Epithelial cell of proximal tubule (primary cell): ENCODE data around the gene CATSPERB. TPM values are rescaled to one million over a fixed set of nuclear protein-coding genes. Genes with fewer than 3 reads are reported as not detected.

Source experiments
- DNase-seq: peaks from one replicate; pipeline ENCODE4 v3.0.0-alpha.2; 2011; ENCODE audit warnings: low read depth
- H3K4me3 ChIP-seq: 2 replicates; pipeline ENCODE4 v1.5.1; 2011; ENCODE audit warnings: low read depth, mild to moderate bottlenecking, low read length
- CTCF ChIP-seq: conservative IDR thresholded peaks from 2 replicates; pipeline ENCODE4 v1.5.1; 2012; ENCODE audit warnings: low read depth, mild to moderate bottlenecking, low read length
- total RNA-seq: library from RNA; depleted of rRNA; stranded (reverse); fragments of >200 nt; gene quantifications from 2 replicates; pipeline ENCODE4 v1.2.3, GENCODE V29; 2015

The CATSPERB gene
- total RNA-seq, 1 donor from 2014 or later, result not detected

DNA sequence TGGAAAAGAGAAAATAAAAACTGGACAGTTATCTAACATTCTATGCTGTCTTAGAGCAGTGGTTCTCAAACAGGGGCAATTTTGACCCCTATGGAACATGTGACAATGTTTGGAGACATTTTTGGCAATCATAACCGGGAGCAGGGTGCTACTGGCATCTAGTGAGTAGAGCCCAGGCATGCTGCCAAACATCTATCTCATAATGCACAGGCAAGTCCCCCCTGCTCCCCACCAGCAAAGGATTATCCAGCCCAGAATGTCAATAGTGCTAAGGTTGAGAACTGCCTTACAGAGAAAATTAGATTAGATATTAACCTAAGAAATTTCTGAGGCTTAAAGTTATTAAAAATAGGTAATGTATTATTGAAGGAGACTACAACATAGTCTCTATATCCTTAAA, 22.9 kb upstream of the CATSPERB start:
- no peak overlapping the region for H3K4me3 ChIP-seq
- DNase-seq, result no peak
- TF ChIP-seq CTCF, result no peak

- H3K4me3 ChIP-seq, result no peak overlapping the region
- TF ChIP-seq CTCF, result no peak
- no peak for DNase-seq
Measured at GRCh38 chr14:91754185-91754584, 22.3 kb upstream of the CATSPERB start.

- no peak for TF ChIP-seq CTCF
- H3K4me3 ChIP-seq, result no peak overlapping the region
- DNase-seq, result no peak
Measured at GRCh38 chr14:91753501-91754128, 21.7 kb upstream of the CATSPERB start.

GRCh38 chr14:91752961-91753360, 21.1 kb upstream of the CATSPERB start:
- peak; percentile 32 for DNase-seq
- no peak overlapping the region for H3K4me3 ChIP-seq
- no peak for TF ChIP-seq CTCF

DNA sequence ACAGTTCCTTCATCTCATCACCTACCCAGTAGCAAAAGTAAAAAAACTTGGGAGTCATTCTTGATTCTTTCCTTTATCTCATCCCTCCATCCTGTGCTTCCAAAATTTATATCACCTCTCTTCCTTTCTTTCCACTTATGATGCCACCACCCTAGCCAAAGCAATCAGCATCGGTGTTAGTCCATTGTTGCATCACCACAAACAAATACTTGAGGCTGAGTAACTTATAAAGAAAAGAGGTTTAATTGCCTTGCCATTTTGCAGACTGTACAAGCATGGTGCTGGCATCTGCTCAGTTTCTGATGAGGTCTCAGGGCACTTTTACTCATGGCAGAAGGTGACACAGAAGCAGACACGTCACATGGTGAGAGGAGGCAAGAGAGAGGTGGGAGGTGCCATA, 19.8 kb upstream of the CATSPERB start:
- DNase-seq, result no peak
- no peak for TF ChIP-seq CTCF
- H3K4me3 ChIP-seq, result no peak overlapping the region

DNA sequence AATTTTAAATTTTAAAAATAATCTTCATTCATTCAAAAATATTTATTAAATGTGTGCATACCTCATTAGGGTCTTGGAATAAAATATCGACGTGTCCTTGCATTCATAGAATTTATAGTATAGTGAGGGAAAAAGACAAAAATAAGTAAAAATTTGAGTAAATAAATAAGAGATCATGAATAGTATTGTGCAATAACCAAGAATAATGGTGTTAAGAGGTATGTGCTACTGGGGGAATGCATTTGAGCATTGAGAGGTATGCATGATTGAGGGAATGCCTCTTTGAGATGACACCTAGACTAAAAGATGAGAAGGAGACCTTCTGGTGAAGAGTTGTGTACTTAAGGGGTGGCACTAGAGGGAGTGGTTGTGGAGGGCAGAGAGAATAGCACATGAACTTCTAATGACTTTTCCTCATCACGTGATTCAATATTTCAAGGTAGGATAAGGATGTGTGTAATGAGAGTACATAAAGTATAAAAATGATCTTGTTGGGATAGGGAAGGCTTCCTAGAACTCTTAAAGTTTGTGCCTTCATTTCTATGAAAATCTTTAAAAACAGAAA, 18.8 kb upstream of the CATSPERB start:
- no peak for DNase-seq
- no peak for TF ChIP-seq CTCF
- H3K4me3 ChIP-seq, result no peak overlapping the region

DNA sequence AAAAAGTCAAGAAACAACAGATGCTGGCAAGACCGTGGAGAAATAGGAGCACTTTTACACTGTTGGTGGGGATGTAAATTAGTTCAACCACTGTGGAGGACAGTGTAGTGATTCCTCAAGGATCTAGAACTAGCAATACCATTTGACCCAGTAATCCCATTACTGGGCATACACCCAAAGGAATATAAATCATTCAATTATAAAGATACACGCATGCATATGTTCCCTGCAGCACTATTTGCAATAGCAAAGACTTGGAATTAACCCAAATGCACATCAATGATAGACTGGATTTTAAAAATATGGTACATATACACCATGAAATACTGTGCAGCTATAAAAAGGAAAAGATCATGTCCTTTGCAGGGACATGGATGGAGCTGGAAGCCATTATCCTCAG, 18.0 kb upstream of the CATSPERB start:
- no peak for TF ChIP-seq CTCF
- no peak overlapping the region for H3K4me3 ChIP-seq
- no peak for DNase-seq
